Epithelial cell of proximal tubule (primary cell): ENCODE data around the gene ANP32B. TPM values are rescaled to one million over a fixed set of nuclear protein-coding genes. Genes with fewer than 3 reads are reported as not detected.
A peak's percentile ranks its signal among the peaks of the same experiment; 100 is the strongest.

Experiments
- DNase-seq: peaks from one replicate; pipeline ENCODE4 v3.0.0-alpha.2; 2011; ENCODE audit warnings: low read depth
- H3K4me3 ChIP-seq: 2 replicates; pipeline ENCODE4 v1.5.1; 2011; ENCODE audit warnings: low read depth, mild to moderate bottlenecking, low read length
- total RNA-seq: library from RNA; depleted of rRNA; stranded (reverse); fragments of >200 nt; gene quantifications from 2 replicates; pipeline ENCODE4 v1.2.3, GENCODE V29; 2015
- TF ChIP-seq, protein P1 (sequence below): conservative IDR thresholded peaks from 2 replicates; pipeline ENCODE4 v1.5.1; 2012; ENCODE audit warnings: low read depth, mild to moderate bottlenecking, low read length

The ANP32B gene
- total RNA-seq, 1 donor from 2014 or later: 35.8 TPM

DNA sequence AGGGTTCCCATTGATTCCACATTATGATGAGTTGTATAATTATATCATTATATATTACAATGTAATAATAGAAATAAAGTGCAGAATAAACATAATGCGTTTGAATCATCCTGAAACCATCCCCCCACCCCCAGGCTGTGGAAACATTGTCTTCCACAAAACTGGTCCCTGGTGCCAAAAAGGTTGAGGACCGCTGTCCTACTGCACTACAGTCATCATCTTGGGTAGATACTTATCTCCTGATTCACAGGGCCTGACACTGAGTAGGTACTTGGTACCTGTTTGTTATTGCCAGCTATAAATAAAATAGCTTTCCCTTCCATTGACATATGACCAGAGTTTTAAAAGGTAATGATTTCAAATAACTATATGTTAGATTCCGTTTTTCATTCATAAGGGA is 25.6 kb downstream of the ANP32B start:
- no peak for DNase-seq
- H3K4me3 ChIP-seq: no peak overlapping the region
- TF ChIP-seq, protein P1, sequence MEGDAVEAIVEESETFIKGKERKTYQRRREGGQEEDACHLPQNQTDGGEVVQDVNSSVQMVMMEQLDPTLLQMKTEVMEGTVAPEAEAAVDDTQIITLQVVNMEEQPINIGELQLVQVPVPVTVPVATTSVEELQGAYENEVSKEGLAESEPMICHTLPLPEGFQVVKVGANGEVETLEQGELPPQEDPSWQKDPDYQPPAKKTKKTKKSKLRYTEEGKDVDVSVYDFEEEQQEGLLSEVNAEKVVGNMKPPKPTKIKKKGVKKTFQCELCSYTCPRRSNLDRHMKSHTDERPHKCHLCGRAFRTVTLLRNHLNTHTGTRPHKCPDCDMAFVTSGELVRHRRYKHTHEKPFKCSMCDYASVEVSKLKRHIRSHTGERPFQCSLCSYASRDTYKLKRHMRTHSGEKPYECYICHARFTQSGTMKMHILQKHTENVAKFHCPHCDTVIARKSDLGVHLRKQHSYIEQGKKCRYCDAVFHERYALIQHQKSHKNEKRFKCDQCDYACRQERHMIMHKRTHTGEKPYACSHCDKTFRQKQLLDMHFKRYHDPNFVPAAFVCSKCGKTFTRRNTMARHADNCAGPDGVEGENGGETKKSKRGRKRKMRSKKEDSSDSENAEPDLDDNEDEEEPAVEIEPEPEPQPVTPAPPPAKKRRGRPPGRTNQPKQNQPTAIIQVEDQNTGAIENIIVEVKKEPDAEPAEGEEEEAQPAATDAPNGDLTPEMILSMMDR: no peak

DNA sequence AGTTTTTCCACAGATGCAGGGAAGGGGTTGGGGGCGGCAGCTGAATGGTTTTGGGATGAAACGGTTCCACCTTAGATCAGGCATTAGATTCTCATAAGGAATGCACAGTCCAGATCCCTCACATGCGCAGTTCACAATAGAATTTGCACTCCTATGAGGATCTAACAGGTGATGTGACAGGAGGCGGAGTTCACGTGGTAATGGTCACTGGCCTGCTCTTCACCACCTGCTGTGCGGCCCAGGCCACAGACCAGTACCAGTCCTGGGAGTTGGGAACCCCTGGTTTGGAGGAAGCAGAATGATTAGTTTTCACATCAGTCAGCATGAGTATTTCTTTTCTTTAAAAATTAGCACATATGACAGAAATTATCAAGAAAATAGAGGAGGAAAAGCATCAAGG is 26.3 kb downstream of the ANP32B start:
- DNase-seq: no peak
- TF ChIP-seq, protein P1: no peak
- H3K4me3 ChIP-seq: no peak overlapping the region

DNA sequence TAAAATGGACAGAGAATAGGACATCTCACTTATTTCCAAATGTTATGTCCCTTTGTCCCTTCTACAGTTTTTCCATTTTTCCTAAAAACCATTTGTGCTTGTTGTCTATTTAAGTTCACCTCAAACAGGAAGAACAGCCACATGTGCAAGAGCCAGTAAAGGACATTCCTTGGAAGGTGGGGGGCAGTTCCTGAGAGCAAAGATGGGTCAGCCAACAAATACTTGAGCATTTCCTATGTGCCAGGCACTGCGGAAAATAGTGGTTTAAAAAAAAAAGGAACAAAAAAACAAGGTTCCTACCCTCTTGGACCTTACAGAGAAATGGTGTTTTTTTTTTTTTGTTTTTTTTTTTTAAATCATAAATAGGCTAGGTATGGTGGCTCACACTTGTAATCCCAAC is 26.8 kb downstream of the ANP32B start:
- TF ChIP-seq, protein P1: no peak
- no peak for DNase-seq
- H3K4me3 ChIP-seq: no peak overlapping the region

DNA sequence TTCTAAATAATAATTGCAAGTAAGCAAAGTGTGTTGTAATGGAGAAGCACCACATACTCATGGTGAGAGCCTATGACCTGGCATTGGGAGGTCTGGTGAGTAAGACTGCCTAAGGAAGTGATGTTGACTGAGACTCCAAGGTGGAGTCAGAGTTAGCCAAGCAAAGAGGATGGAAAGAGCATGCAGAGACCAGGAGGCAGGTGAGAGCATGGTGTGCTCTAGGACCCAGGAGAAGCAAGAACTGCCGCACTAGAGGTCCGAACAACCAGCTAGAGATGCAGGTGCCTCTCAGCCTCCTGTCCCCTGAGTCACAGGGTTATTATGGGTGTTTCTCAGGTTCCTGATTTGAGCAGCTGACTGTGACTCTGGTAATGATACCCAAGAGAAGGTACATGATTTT is 27.3 kb downstream of the ANP32B start:
- TF ChIP-seq, protein P1: no peak
- peak; percentile 90 for DNase-seq
- no peak overlapping the region for H3K4me3 ChIP-seq

- TF ChIP-seq, protein P1: no peak
- H3K4me3 ChIP-seq: no peak overlapping the region
- DNase-seq: no peak
Observed at GRCh38 chr9:98011122-98011521, 28.0 kb downstream of the ANP32B start.

DNA sequence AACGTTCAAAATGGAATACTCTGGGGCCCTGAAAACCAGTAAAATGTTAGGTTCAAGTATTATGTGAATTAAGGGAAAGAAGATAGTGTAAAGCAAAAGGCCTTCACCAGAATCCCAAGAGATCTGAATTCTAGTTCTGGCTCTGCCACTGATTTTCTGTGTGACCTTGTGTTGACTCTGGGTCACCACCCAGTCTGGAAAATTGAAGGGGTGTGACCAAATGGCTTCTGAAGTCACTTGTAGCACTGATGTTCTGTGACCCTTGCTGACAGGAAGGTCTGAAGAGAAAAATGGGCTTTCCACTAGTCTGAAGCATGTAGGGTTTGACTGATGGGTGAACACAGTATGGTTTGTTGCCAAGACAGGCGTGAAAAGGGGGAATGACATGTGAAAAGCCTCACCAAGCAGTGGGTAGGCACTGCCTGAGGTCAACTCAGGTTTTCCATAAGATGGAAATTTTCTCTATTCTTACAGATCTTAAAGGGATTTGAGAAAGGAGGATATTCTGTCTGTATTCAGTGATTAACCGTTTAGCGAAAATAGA is 33.1 kb downstream of the ANP32B start:
- H3K4me3 ChIP-seq: no peak overlapping the region
- TF ChIP-seq, protein P1: no peak
- DNase-seq: no peak

GRCh38 chr9:98017306-98017705 is 34.2 kb downstream of the ANP32B start:
- DNase-seq: no peak
- TF ChIP-seq, protein P1: no peak
- H3K4me3 ChIP-seq: no peak overlapping the region
